Liver (tissue), 3 donors: ENCODE results near the gene NISCH.

Source experiments
- CTCF ChIP-seq: fragments of 150-350 bp; IDR thresholded peaks from 2 replicates; pipeline ENCODE4 v1.5.1; 2017; ENCODE audit warnings: improper control_type of control experiment, low read depth, low read length; ENCODE audit not compliant: missing input control
- MAX ChIP-seq: IDR thresholded peaks from 2 replicates; pipeline ENCODE4 v1.6.1; 2016; ENCODE audit warnings: antibody characterized with exemption
- RAD21 ChIP-seq, 2 donors: IDR thresholded peaks; 2 replicates each; pipeline ENCODE4 v1.6.1; 2016; ENCODE audit warnings: antibody characterized with exemption in 2 of 2, mild to moderate bottlenecking in 2 of 2
- TAF1 ChIP-seq: conservative IDR thresholded peaks from 2 replicates; pipeline ENCODE4 v1.6.1; 2016; ENCODE audit warnings: antibody characterized with exemption, mild to moderate bottlenecking
- donor health status: healthy.
- donor health status: healthy.

- TF ChIP-seq CTCF, result no peak
- TF ChIP-seq RAD21 (IDR thresholded peaks at IDR 0.05), result no peak
- no peak for TF ChIP-seq MAX
- TF ChIP-seq TAF1, result no peak
Observed at GRCh38 chr3:52456169-52456799, 880 bp downstream of the NISCH start.
